GM06990 (cell line): Measurements from ENCODE around the gene SORL1.

Source experiments
- DNase-seq: peaks from one replicate; pipeline ENCODE4 v3.0.0-alpha.2; 2011; ENCODE audit not compliant: insufficient read length; ENCODE audit errors: extremely low read depth
- H3K27me3 ChIP-seq: replicated peaks from 2 replicates; pipeline ENCODE4 v1.6.0; 2011; ENCODE audit warnings: low read length; ENCODE audit not compliant: control insufficient read depth, insufficient read depth
- H3K36me3 ChIP-seq: 2 replicates; pipeline ENCODE4 v1.5.1; 2011; ENCODE audit warnings: low read length; ENCODE audit not compliant: control insufficient read depth, insufficient read depth
- H3K4me3 ChIP-seq: replicated peaks from 2 replicates; pipeline ENCODE4 v1.5.1; 2011; ENCODE audit warnings: low read depth, mild to moderate bottlenecking, control low read depth, low read length
- CTCF ChIP-seq: IDR thresholded peaks from 2 replicates; pipeline ENCODE4 v1.5.1; 2011; ENCODE audit warnings: low read length, control low read depth, mild to moderate bottlenecking, inconsistent platforms; ENCODE audit not compliant: insufficient read depth, poor library complexity, severe bottlenecking

The SORL1 gene

GRCh38 chr11:121551463-121551862 lies 99.3 kb downstream of the SORL1 start:
- peaks cover 15% of the 10 kb centered on the region for H3K36me3 ChIP-seq
- no peak for TF ChIP-seq CTCF
- no peak for DNase-seq
- no peak overlapping the region for H3K4me3 ChIP-seq
- no peaks in the 10 kb centered on the region for H3K27me3 ChIP-seq

- TF ChIP-seq CTCF, result no peak
- H3K4me3 ChIP-seq, result no peak overlapping the region
- H3K27me3 ChIP-seq, result no peaks in the 10 kb centered on the region
- H3K36me3 ChIP-seq, result peaks cover 22% of the 10 kb centered on the region
- no peak for DNase-seq
Measured at GRCh38 chr11:121552154-121552553, 100.0 kb downstream of the SORL1 start.

- no peaks in the 10 kb centered on the region for H3K27me3 ChIP-seq
- no peak for TF ChIP-seq CTCF
- no peak for DNase-seq
- peaks cover 18% of the 10 kb centered on the region for H3K36me3 ChIP-seq
- H3K4me3 ChIP-seq, result no peak overlapping the region
Measured at GRCh38 chr11:121552644-121553043, 100.5 kb downstream of the SORL1 start.

GRCh38 chr11:121553389-121553788 lies 101.3 kb downstream of the SORL1 start:
- Histone ChIP-seq H3K4me3 (no peak overlapping the region), H3K36me3 (peaks cover 17% of the 10 kb centered on the region), H3K27me3 (no peaks in the 10 kb centered on the region)
- no peak for DNase-seq
- TF ChIP-seq CTCF, result no peak

GRCh38 chr11:121553806-121554205 lies 101.7 kb downstream of the SORL1 start:
- Histone ChIP-seq H3K27me3 (no peaks in the 10 kb centered on the region), H3K36me3 (peaks cover 21% of the 10 kb centered on the region), H3K4me3 (no peak overlapping the region)
- TF ChIP-seq CTCF, result no peak
- DNase-seq, result no peak

GRCh38 chr11:121554552-121554951 lies 102.4 kb downstream of the SORL1 start:
- H3K27me3 ChIP-seq, result no peaks in the 10 kb centered on the region
- TF ChIP-seq CTCF, result no peak
- H3K36me3 ChIP-seq, result peaks cover 27% of the 10 kb centered on the region
- DNase-seq, result no peak
- no peak overlapping the region for H3K4me3 ChIP-seq
